GM19324 (cell line): ENCODE data around the gene TM4SF4.
"Not testable (repeated sequence)": the region's sequence is repeated elsewhere in the genome, so short reads cannot be mapped to it uniquely, and the experiment has no call there.

Source experiments
- ATAC-seq: cut with Tn5 transposase; IDR thresholded peaks from one replicate; pipeline ENCODE4 v1.9.1; 2021; ENCODE audit warnings: mild to moderate bottlenecking, moderate library complexity; ENCODE audit not compliant: unreplicated experiment, low FRiP score

TM4SF4 gene, protein sequence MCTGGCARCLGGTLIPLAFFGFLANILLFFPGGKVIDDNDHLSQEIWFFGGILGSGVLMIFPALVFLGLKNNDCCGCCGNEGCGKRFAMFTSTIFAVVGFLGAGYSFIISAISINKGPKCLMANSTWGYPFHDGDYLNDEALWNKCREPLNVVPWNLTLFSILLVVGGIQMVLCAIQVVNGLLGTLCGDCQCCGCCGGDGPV

DNA sequence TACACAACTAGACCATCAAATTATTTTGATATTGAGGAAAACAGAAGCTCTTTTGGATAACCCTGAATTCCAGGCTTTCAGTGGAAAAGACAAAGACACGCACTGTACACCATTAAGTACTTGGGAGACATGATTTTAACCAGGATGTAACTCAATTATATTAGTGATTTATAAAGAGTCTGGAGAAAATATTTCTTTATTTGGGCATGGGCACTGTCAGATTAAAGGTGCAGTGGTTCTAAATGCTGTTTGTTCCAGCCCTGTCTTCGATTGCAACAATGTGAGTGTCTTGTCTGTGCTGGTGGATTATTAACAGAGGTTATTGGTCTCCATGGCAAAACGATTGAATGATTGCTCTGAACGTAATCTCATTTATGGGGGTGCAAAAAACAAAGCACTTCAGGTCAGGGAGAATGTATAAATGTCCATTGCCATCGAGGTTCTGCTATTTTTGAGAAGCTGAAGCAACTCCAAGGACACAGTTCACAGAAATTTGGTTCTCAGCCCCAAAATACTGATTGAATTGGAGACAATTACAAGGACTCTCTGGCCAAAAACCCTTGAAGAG lies at the start of gene TM4SF4:
Gene TM4SF4, plus strand, starts transcription at position 448 of the 568 bp plus-strand sequence. CDS start 181 bp downstream, outside the sequence.
- no peak for ATAC-seq

DNA sequence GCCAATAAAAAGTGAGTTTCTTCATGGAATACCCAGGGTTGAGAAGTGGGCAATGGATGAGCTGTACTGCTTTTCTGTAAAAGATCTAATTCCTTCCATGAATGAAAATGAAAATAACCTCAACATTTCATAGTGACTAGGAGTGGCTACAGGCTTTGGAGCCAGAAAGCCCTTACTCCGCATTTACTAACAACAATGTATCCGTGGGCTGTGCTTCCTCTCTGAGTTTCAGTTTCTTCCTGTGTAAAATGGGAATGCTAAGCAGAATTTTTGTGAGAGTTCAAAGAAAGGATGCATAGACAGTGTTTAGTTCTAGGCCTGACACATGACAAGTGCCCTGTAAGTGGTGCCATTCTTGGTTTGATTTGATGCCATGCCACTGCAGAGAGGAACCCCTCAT lies 49.6 kb upstream of the TM4SF4 start:
- no peak for ATAC-seq

DNA sequence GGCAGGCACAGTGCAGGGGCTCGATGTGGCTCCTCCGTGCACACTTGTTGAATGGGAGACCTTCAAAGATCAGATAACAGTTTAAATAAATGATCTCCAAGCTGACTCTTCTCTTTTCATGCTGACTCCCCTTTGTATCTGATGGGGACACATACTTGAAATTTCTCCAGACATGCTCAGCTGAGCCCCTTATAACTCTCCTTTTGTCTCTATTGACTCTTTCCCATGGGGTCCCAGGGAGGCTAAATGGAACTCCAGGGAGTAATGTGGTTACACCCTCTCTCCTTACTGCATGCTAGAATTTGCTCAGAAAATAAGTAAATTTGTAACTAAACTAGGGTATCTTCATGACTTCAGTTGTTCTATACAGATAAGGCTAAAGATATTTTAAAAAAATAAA lies 48.2 kb upstream of the TM4SF4 start:
- no peak for ATAC-seq

DNA sequence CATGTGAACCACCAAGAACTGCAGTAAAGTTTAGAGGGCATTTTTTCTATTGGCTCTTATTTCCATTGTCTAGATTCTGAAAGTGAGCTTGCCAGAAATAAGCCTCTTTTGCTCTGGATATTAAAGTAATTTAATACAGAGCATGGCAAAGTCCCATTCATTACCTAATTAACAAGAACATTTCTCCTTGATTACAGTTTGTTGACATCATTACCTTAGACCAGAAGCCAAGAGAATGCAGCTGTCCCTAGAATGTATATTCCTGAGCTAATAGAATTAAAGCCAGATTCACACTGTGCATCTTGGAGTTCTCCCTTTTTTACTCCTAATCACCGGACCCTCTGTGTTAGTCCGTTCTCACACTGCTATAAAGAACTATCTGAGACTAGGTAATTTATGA lies 46.4 kb upstream of the TM4SF4 start:
- no peak for ATAC-seq

DNA sequence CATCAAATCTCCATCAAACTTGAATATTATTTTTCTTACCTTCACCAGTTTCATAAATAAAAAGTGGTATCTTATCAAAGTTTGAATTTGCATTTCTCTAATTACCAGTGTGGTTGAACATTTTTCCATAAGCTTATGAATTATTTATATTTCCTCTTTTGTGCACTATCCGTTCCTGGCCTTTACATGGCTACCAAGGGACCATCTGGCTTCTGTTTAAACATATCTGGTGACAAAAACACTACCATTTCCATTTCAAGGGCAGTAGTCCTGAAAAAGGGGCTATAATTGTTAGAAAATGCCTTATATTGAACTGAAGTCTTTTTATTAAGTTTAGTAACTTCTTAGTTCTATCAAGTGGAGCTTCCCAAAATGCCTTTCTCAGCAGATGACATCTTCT lies 44.3 kb upstream of the TM4SF4 start:
- no peak for ATAC-seq

DNA sequence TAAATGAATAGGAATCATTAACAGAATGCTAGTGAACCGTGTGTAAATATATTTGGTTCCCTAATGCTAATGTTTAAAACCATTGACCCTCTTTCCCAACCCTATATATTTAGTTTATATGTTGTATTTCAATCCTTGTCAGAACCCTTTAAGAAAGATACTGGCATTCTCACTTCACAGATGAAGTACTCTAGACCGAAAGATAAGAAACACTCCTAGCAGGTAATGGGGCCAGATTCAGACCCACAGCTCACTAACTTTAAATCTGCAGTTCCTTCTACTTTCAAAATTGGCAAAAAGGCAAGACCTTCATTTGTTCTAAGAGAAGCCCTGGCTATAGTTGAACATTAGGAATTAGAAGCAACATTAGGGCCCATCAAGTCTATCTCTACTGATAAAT lies 42.3 kb upstream of the TM4SF4 start:
- no peak for ATAC-seq

DNA sequence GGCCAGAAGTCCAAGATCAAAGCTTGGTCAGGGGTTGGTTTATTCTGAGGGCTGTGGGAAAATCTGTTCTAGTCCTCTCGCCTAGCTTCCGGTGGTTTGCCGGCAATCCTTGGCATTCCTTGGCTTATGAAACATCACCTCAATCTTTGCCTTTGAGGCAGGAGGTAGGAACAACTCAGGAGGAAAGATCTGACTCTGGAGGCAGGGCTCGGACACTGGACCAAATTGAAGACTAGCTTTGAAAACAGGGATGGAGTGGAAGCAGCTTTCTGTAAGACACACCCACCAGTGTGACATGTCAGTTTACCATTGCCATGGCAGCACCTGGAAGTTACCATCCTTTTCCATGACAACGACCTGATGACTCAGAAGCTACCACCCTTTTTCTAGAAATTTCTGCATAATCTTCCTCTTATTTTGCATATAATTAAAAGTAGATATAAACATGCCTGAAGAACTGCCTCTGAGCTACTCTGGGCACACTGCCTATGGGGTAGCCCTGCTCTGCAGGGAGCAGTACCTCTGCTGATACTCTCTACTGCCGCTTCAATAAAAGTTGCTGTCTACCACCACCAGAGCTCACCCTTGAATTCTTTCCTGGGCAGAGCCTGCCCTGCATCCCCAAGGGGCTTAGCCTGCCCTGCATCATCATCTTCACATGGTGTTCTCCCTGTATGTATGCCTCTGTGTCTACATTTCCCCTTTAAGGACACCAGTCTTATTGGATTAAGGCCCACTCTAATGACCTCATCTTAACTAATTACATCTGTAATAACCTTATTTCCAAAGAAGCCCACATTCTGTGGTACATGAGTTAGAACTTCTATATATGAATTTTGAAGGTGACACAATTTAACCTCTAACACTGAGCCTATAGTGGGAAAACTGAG lies 38.3 kb upstream of the TM4SF4 start:
- no peak for ATAC-seq

DNA sequence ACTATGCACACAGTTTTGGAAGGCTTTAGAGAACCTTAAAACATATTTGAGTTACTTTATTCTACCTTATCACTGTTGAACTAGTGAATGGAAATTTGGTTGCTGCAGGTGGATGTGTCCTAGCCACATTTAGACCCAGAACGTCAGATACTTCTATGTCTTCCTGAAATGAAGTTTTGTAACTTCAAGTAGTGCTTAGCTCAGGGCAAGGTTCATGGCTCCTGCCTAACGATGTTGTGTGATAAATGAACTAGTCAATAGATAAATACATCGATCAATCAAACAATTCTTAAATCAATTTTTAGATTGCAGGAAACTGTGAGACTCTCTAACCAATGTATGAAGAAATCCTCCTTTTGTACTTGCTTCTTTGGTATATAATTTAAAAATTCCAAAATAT lies 37.2 kb upstream of the TM4SF4 start:
- ATAC-seq, result no peak

DNA sequence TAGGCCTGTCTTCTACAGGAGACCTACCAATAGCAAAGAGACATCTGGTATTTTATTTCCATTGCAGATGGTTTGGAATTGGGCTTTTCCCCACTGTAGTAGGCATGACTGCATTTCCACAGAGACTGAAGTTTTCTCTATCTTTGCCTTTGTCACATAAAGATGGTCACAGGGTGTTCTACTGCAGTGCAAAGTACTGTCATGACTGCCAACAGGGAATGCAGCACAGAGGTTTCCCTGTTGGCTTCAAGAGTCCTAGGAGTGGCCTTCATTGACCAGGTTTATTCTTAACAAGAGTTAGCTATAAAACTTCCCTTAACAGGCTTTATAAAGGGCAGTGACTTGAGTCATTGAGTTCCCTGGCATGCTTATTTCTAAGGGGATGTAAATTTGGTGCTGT lies 36.8 kb upstream of the TM4SF4 start:
- no peak for ATAC-seq

DNA sequence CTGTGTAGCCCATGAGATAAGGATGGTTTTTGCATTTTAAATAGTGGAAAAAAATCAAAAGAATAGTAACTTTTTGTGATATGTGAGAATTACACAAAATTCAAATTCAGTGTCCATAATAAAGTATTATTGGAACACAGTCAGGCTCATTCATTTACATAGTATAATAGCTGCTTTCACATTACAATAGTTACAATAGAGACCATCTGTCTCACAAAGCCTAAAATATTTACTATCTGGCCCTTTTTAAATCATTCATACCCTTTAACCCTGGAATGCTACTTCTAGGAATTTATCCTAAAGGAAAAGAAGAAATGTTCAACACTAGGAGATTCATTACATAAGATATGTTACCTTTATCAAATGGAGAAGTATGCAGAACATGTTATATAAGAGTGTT lies 35.5 kb upstream of the TM4SF4 start:
- no peak for ATAC-seq

DNA sequence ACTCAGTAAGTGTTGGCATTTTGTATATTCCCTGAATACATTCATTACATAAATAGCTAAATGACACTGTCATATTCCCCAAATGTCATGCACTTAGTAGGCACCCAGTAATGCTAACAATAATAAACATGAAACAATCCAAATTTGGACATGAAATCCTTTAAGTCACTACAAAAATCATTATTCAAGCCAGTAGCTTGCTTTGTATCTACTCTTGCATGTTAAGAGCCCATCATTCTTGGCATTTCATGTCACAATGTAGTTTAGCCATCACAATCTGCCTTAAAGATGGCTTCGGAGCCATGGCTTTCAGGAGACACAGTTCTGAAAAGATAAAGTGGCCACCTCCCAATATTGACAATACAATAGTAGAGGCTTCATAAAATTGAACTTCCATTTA lies 32.9 kb upstream of the TM4SF4 start:
- ATAC-seq, result no peak

DNA sequence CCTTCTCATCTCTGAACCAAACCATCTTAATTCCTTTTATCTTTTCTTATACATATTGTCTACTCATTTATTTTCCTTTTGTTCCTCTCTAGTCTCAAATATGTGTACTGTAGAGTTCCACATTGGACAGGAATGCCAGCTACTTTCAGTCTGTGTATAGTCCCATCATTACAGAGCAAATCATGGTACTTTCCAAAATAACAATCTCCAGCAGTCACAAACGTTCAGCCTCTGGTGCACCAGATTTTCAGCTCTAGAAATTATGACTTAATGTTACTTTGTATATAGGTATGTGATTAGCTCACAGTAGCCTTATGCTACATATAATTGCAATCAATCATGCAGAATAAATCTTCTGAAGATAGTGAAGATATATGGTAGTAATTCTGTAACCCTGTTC lies 32.5 kb upstream of the TM4SF4 start:
- no peak for ATAC-seq

DNA sequence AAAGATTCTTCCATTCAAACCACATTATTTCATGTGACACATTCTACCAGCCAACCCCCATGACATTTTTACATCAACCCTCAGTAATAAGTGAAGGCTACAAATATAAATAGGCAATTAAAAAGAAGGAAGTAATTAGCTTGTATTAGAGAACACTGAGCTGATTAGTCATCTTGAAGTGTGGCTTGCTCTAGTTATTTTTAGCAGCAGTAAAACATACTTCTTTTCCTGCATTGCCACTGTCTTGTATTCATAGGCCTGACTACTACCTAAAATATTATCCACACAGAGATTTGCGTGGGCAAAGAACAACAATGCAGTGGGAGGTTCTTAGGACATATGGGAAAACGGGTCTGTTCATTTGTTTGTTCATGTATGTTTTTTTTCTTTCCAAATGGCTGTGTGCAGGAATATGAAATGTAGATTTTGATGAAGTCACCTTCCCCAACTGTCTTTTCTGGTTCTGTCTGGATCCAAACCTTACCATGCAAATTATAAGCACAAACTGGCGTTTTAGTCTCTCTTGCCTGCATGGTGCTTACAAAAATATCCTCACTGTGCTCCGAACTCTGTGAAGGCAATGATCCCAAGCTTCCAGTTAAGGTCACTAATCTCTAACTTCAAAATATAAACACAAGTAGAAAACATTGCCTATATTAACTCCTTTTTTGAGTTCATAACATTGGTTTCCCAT lies 31.5 kb upstream of the TM4SF4 start:
- ATAC-seq, result no peak

DNA sequence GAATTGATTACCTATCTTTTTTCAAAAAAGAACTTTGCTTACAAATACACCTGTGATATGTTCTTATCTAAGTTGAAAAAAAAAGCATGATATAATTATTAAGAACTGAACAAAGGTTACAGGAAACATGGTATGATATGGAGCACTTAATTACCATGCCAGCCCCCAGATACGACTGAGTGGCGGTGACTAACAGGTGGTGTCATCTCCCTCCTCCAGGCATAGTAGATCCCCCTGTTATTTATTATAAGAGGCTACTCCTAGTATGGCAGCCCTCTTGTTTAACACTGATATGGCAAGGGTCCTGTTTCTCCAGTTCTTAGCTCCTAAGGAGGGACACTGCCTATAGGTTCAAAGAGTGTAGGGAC lies 31.0 kb upstream of the TM4SF4 start:
- no peak for ATAC-seq

DNA sequence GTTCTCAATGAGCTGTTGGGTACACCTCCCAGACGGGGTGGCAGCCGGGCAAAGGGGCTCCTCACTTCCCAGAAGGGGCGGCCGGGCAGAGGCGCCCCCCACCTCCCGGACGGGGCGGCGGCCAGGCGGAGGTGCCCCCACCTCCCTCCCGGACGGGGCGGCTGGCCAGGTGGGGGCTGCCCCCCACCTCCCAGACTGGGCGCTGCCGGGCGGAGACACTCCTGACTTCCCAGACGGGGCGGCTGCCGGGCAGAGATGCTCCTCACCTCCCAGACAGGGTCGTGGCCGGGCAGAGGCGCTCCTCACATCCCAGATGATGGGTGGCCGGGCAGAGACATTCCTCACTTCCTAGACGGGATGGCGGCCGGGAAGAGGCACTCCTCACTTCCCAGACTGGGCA lies 29.6 kb upstream of the TM4SF4 start:
- not testable (repeated sequence) for ATAC-seq

DNA sequence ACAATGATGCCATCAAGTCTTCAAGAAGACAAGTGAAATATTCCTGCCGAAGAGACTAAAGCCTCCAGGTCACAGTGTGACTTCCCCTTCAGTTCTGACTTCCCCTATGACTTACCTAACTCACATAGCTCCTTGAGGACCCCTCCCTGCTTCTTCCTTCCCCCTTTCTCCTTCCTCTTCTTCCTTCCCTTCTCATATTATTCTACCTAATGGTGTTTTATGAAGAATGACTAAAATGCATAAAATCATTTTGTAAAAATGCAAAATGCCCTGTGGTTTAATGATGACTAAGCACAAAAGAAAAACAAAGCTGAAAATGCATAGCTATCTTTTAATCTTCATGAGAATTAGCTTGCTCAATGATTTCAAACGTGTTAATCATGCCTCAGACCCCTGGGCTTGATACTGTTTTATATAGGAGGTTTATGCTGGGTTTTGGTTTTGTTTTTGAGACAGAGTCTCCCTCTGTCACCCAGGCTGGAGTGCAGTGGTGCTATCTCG lies 26.1 kb upstream of the TM4SF4 start:
- no peak for ATAC-seq

DNA sequence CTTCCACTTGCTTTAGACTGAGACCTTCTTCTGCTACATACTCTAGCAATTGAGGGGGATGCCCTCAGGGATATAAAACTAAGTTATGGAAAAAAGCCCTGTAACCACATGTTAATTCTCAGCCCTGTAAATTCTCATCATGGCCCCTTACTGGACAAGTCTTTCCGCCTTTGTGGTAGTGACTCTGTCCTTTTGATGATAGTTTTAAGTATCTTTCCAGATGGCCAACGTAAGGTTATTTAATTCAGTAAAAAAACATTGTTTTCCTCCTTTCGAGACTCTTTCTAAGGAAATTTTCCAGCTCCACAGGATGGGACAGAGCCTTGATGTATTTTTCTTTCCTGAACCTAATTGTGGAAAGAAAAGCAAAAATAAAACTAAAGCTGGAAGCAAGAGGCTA lies 25.3 kb upstream of the TM4SF4 start:
- ATAC-seq, result no peak

DNA sequence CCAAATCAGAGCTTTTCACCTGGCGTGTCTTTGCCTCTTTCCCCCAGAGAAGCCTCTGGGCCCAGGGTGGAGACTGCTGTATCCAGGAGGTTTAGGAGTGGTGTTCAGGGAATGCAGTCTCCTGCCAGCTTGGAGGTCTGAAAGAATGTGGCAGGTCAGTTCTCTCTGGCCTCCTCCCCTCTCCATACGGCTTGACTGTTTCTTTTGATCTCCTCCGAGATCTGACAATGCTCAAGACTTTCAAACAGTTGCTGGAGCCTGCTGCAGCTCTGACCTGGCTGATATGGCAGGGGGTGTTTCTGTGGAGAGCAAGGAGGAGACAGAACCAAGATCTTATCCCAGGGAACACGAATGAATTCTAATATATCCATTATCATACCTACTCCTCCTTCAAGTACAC lies 24.7 kb upstream of the TM4SF4 start:
- ATAC-seq, result no peak

DNA sequence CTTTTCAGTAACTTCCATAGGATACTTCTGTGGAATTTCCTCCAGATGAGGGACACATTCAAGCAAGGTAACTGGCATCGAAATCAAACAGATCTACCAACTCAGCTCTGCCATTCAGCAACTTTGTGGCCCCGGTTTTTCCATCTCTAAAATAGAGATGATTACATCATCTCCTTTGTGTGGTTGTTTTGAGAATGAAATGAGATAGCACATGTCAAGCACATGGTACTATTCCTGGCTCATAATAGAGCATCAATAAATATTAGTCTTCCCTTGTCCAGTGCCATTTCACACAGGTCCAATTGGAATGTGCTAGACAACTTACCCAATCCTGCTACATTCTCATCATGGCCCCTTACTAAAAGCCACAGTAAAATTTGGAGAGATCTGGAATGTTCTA lies 24.2 kb upstream of the TM4SF4 start:
- ATAC-seq, result no peak

DNA sequence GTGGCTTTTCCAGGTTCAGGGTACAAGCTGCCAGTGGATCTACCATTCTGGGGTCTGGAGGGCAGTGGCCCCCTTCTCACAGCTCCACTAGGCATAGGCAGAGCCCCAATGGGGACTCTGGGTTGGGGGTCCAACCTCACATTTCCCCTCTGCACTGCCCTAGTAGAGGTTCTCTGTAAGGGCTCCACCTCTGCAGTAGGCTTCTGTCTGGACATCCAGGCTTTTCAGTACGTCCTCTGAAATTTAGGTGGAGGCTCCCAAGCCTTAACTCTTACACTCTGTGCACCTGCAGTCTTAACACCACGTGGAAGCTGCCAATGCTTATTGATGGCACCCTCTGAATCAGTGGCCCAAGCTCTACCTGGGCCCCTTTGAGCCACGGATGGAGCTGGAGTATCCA lies 22.5 kb upstream of the TM4SF4 start:
- ATAC-seq, result no peak

DNA sequence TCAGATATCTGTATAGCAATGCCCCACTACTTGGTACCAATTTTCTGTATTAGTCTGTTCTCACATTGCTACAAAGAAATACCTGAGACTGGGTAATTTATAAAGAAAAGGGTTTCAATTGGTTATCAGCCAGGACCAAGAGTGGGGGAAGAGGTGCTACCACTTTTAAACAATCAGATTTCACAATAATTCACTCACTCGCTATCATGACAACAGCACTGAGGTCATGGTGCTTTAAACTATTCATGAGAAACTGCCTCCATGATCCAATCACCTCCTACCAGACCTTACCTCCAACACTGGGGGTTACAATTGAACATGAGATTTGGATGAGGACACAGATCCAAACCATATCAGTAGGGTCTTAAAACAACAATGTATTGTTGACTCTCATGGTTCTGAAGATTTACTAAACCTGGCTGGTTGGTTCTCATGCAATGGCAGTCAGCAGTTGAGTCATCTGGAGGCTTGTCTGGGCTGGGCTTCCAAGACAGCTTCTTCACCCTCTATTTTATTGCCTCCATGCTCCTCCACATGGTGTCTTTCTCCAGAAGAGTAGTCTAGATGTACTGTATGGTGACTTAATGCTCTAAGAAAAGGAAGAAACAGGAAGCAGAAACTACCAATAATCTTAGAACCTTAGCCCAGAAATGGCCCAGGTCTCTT lies 21.2 kb upstream of the TM4SF4 start:
- ATAC-seq, result no peak
